ENCODE data around the gene ARVCF. TPM values are rescaled to one million over a fixed set of nuclear protein-coding genes. Genes with fewer than 3 reads are reported as not detected.
A peak's percentile ranks its signal among the peaks of the same experiment; 100 is the strongest.

The ARVCF gene
- total and polyA plus RNA-seq, 9 of the 15 experiments (the other 6 are each of a cell fraction or from before 2014, with no cell fraction given), result 0.03 to 97.4 (median 15.6) TPM

DNA sequence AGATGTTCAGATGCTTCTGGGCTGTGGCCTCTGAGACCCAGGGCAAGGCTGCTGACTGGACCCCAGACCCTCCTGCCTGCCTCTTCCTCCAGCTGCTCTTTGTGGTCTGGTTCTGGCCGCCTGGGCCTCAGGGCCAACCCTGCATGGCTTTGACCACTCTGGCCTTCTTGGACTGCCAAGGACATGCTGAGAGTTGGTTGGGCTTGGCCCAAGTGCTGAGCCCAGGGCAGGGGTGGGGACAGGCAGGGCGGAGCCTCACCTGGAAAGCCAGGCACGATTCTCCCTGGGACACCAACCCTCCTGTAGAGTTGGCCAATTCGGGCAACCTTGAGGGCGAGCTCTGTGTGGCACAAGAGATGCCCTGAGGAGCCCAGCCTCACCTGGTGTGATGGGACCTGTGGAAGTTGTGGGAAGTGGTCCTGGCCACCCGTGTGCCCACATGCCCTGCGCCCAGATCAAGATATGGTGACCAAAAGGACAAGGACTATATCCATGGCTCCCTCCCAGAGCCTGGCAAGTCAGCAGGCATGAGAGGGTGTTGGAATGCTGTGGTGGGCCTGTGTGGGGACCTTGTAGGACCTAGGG lies 15.9 kb upstream of the ARVCF start:
- no TSS peak for BruUV-seq (replicated peaks)
- H3K9ac ChIP-seq (ENCODE audit: insufficient read depth in 1 of 2, low read depth in 2 of 2, low read length in 2 of 2), result peak overlapping the region in 1 of 2 experiments; percentile 56; a peak in 2 of 4 replicates
- peaks cover 78% of the 10 kb centered on the region for H4K20me1 ChIP-seq (replicated peaks; ENCODE audit: control insufficient read depth, insufficient read depth, low read length)
- TF ChIP-seq CHD2 (IDR thresholded peaks at IDR 0.05; ENCODE audit: low read depth, low read length) (0 out of 2 replicates have a peak, but pooled peaks have one; percentile 4), MED1 (CRISPR knock-in tag; IDR thresholded peaks at IDR 0.05; ENCODE audit: borderline replicate concordance) (no peak), KDM2B (CRISPR knock-in tag; IDR thresholded peaks at IDR 0.05) (0 out of 2 replicates have a peak, but pooled peaks have one; percentile 20), MTA2 (IDR thresholded peaks at IDR 0.05; ENCODE audit: low read depth) (no peak), FIP1L1 (IDR thresholded peaks at IDR 0.05; ENCODE audit: low read depth, low read length, poor library complexity, severe bottlenecking) (peak; percentile 31), PYGO2 (tag; IDR thresholded peaks at IDR 0.05) (no peak), POLR2G (IDR thresholded peaks at IDR 0.05; ENCODE audit: low read depth, low read length) (peak; percentile 41; the same call in 1 of the 2 replicates), CCAR2 (IDR thresholded peaks at IDR 0.05; ENCODE audit: low read depth, low read length) (no peak), ZC3H11A (IDR thresholded peaks at IDR 0.05; ENCODE audit: low read depth, low read length) (no peak), NR4A1 (CRISPR knock-in tag; IDR thresholded peaks at IDR 0.05) (0 out of 2 replicates have a peak, but pooled peaks have one; percentile 16), NR4A1 (tag; IDR thresholded peaks at IDR 0.05) (no peak), SRSF9 (IDR thresholded peaks at IDR 0.05; ENCODE audit: borderline replicate concordance, low read depth, low read length) (no peak)
- TF ChIP-seq, protein P1, sequence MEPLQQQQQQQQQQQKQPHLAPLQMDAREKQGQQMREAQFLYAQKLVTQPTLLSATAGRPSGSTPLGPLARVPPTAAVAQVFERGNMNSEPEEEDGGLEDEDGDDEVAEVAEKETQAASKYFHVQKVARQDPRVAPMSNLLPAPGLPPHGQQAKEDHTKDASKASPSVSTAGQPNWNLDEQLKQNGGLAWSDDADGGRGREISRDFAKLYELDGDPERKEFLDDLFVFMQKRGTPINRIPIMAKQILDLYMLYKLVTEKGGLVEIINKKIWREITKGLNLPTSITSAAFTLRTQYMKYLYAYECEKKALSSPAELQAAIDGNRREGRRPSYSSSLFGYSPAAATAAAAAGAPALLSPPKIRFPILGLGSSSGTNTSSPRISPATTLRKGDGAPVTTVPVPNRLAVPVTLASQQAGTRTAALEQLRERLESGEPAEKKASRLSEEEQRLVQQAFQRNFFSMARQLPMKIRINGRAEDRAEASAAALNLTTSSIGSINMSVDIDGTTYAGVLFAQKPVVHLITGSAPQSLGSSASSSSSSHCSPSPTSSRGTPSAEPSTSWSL (CRISPR knock-in tag; IDR thresholded peaks at IDR 0.05; ENCODE audit: borderline replicate concordance), result 0 out of 2 replicates have a peak, but pooled peaks have one; percentile 16
- TF ChIP-seq, protein P2, sequence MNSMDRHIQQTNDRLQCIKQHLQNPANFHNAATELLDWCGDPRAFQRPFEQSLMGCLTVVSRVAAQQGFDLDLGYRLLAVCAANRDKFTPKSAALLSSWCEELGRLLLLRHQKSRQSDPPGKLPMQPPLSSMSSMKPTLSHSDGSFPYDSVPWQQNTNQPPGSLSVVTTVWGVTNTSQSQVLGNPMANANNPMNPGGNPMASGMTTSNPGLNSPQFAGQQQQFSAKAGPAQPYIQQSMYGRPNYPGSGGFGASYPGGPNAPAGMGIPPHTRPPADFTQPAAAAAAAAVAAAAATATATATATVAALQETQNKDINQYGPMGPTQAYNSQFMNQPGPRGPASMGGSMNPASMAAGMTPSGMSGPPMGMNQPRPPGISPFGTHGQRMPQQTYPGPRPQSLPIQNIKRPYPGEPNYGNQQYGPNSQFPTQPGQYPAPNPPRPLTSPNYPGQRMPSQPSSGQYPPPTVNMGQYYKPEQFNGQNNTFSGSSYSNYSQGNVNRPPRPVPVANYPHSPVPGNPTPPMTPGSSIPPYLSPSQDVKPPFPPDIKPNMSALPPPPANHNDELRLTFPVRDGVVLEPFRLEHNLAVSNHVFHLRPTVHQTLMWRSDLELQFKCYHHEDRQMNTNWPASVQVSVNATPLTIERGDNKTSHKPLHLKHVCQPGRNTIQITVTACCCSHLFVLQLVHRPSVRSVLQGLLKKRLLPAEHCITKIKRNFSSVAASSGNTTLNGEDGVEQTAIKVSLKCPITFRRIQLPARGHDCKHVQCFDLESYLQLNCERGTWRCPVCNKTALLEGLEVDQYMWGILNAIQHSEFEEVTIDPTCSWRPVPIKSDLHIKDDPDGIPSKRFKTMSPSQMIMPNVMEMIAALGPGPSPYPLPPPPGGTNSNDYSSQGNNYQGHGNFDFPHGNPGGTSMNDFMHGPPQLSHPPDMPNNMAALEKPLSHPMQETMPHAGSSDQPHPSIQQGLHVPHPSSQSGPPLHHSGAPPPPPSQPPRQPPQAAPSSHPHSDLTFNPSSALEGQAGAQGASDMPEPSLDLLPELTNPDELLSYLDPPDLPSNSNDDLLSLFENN (IDR thresholded peaks at IDR 0.05; ENCODE audit: low read depth in 2 of 2, low read length in 2 of 2), result no peak
- TF ChIP-seq, protein P3, sequence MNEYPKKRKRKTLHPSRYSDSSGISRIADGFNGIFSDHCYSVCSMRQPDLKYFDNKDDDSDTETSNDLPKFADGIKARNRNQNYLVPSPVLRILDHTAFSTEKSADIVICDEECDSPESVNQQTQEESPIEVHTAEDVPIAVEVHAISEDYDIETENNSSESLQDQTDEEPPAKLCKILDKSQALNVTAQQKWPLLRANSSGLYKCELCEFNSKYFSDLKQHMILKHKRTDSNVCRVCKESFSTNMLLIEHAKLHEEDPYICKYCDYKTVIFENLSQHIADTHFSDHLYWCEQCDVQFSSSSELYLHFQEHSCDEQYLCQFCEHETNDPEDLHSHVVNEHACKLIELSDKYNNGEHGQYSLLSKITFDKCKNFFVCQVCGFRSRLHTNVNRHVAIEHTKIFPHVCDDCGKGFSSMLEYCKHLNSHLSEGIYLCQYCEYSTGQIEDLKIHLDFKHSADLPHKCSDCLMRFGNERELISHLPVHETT (CRISPR knock-in tag; conservative IDR thresholded peaks at IDR 0.05 in 1 of 2, IDR thresholded peaks at IDR 0.05 in 1 of 2), result 0 out of 4 replicates have a peak, but pooled peaks of 1 of the 2 experiments have one; percentile 68

More for the DNA sequence above, 15.9 kb upstream of the ARVCF start:
- no peak for ATAC-seq
- intact Hi-C loops (cut with micrococcal nuclease) (no loop called here), in situ Hi-C loops (cut with MboI) (no loop called here)
- peaks cover 11 to 63% of the 10 kb centered on the region in 2 experiments; a peak in 4 of 5 replicates for H3K4me1 ChIP-seq (replicated peaks in 1 of 2; ENCODE audit: control insufficient read depth in 2 of 2, insufficient read depth in 2 of 2, low read length in 2 of 2)
- H3K36me3 ChIP-seq (ENCODE audit: control insufficient read depth, insufficient read depth, low read length), result peaks cover 67% of the 10 kb centered on the region
- peaks cover 72% of the 10 kb centered on the region for H3K79me2 ChIP-seq (ENCODE audit: control insufficient read depth, insufficient read depth, low read length)
- no peaks in the 10 kb centered on the region for H3K27me3 ChIP-seq (ENCODE audit: control insufficient read depth in 2 of 2, insufficient read depth in 2 of 2, low read length in 2 of 2)
- H3K4me2 ChIP-seq (ENCODE audit: insufficient read depth, low read length), result no peak overlapping the region
- no peaks in the 10 kb centered on the region for H3K9me3 ChIP-seq (replicated peaks; ENCODE audit: control insufficient read depth, insufficient read depth, low read depth, low read length)
- no peak overlapping the region for H2AFZ ChIP-seq (ENCODE audit: low read depth, low read length)
- no peak overlapping the region for H3K4me3 ChIP-seq
- FAIRE-seq, result no peak
- CTCF ChIA-PET (ENCODE audit: low intra/inter-chr PET ratio), result no interaction called here
- 84% methylated on average over 7 of the region's 7 CpGs for WGBS (ENCODE audit: insufficient coverage, low coverage, missing lambda C conversion rate)
- H3K9me1 ChIP-seq (ENCODE audit: control insufficient read depth, insufficient read depth, low read length), result peaks cover 25% of the 10 kb centered on the region
- DNase-seq (ENCODE audit: extremely low read depth in 1 of 4, low spot score in 3 of 4), result no peak
- POLR2A ChIA-PET, result interaction anchor here (0.5 to 6.4 kb wide), 9 partner anchors 10 to 41 kb away, joined by 3 to 54 read pairs (median 6); partner anchors contain the start of gene TANGO2
- H3K27ac ChIP-seq (ENCODE audit: extremely low read depth, low read depth, low read length), result no peak overlapping the region

Data from K562 (cell line).